T-cell (primary cell): ENCODE results near the gene CUTA. TPM values are rescaled to one million over a fixed set of nuclear protein-coding genes. Genes with fewer than 3 reads are reported as not detected.
"Not testable (repeated sequence)": the region's sequence is repeated elsewhere in the genome, so short reads cannot be mapped to it uniquely, and the experiment has no call there.

Experiments used
- ATAC-seq, 4 experiments: fragments of 200-7000 bp in 3 of 4; fragments of 150-1000 bp in 1 of 4; cut with Tn5 transposase; replicated peaks in 1 of 4; 1 replicate in 3 of 4; 2 replicates in 1 of 4; pipeline ENCODE4 v1.10.0; 2021; ENCODE audit warnings: moderate library complexity in 3 of 4, mild to moderate bottlenecking in 2 of 4, moderate number of reproducible peaks in 1 of 4
- CTCF ChIA-PET, 2 donors: fragments of 300-600 bp; sonication (Branson Sonifier 250); formaldehyde crosslinking; loops; one replicate each; lab custom pipeline; 2022; ENCODE audit warnings: antibody characterized with exemption in 2 of 2; lab: Charles Lee
- POLR2A ChIA-PET, 2 donors: fragments of 300-600 bp; sonication (Branson Sonifier 250); formaldehyde crosslinking; loops; one replicate each; lab custom pipeline; 2022; ENCODE audit warnings: antibody characterized with exemption in 2 of 2; lab: Charles Lee
- DNase-seq, 35 experiments: peaks; one replicate each; pipeline versions ENCODE4 v3.0.0 to v3.0.0-alpha.2; 2013 to 2023
- H3K27ac ChIP-seq: one replicate; pipeline ENCODE4 v1.5.1; 2013; ENCODE audit warnings: low read length
- H3K27me3 ChIP-seq, 2 experiments: replicated peaks in 1 of 2; 1 replicate in 1 of 2; 2 replicates in 1 of 2; pipeline versions ENCODE4 v1.6.1 to v1.7.0; 2013; ENCODE audit warnings: low read length in 1 of 2, mixed read lengths in 1 of 2; ENCODE audit not compliant: control insufficient read depth in 2 of 2, insufficient read depth in 2 of 2; ENCODE audit errors: extremely low read depth in 1 of 2
- H3K36me3 ChIP-seq, 2 donors: 1 replicate in 1 of 2; 2 replicates in 1 of 2; pipeline versions ENCODE4 v1.6.1 to v1.7.0; 2013; ENCODE audit warnings: low read length in 1 of 2; ENCODE audit not compliant: control insufficient read depth in 2 of 2, insufficient read depth in 1 of 2; ENCODE audit errors: extremely low read depth in 1 of 2
- H3K4me1 ChIP-seq, 2 experiments: 1 replicate in 1 of 2; 2 replicates in 1 of 2; pipeline versions ENCODE4 v1.6.1 to v1.7.0; 2013; ENCODE audit warnings: low read length in 2 of 2, mixed read lengths in 1 of 2; ENCODE audit not compliant: insufficient read depth in 2 of 2, control insufficient read depth in 1 of 2; ENCODE audit errors: extremely low read depth in 1 of 2
- H3K4me3 ChIP-seq, 2 donors: 1 replicate in 1 of 2; 2 replicates in 1 of 2; pipeline versions ENCODE4 v1.5.1 to v1.7.0; 2013; ENCODE audit warnings: mild to moderate bottlenecking in 2 of 2, low read length in 1 of 2, moderate library complexity in 1 of 2; ENCODE audit not compliant: control insufficient read depth in 1 of 2; ENCODE audit errors: extremely low read depth in 1 of 2
- H3K9me3 ChIP-seq: 2 replicates; pipeline ENCODE4 v1.7.0; 2013
- H3K27ac Mint-ChIP-seq, 2 donors: one replicate each; pipeline ENCODE4 v1.8.0; 2020 to 2021; ENCODE audit warnings: mild to moderate bottlenecking in 2 of 2, mixed read lengths in 2 of 2
- H3K27me3 Mint-ChIP-seq, 2 donors: one replicate each; pipeline ENCODE4 v1.8.0; 2021 to 2022; ENCODE audit warnings: mixed read lengths in 2 of 2
- H3K36me3 Mint-ChIP-seq: one replicate; pipeline ENCODE4 v1.8.0; 2021; ENCODE audit warnings: mixed read lengths
- H3K4me1 Mint-ChIP-seq, 3 donors: one replicate each; pipeline ENCODE4 v1.8.0; 2020 to 2022; ENCODE audit warnings: mixed read lengths in 3 of 3, mild to moderate bottlenecking in 1 of 3
- H3K4me3 Mint-ChIP-seq, 3 donors: one replicate each; pipeline ENCODE4 v1.8.0; 2020 to 2022; ENCODE audit warnings: mild to moderate bottlenecking in 3 of 3, mixed read lengths in 3 of 3, moderate library complexity in 3 of 3
- H3K9me3 Mint-ChIP-seq, 3 donors: one replicate each; pipeline ENCODE4 v1.8.0; 2020 to 2022; ENCODE audit warnings: mixed read lengths in 3 of 3
- WGBS: methylation state at CpG from one replicate; pipeline ENCODE4 v1.1.5; 2013; ENCODE audit warnings: missing lambda C conversion rate; ENCODE audit not compliant: insufficient coverage; 5-methylcytosine and 5-hydroxymethylcytosine counted together
- total RNA-seq, 35 experiments: library from RNA in 6 of 35; stranded (reverse) in 6 of 35; fragments of 120-200 nt in 1 of 35; gene quantifications; one replicate each; pipeline versions ENCODE4 v1.2.1 to v1.2.4 and lab custom pipeline; 2013 to 2026

Gene CUTA
- total RNA-seq, 5 donors from 2014 or later (not counting 1 experiment from before 2014, with no cell fraction given): 169 to 184 (median 176) TPM

- peak in 1 of 4 experiments; percentile 37 for ATAC-seq
- CTCF ChIA-PET: interaction anchor here in 1 of 2 donors (0.5 to 0.7 kb wide), 4 partner anchors 17 to 337 kb away, joined by 3 to 8 read pairs (median 3); partner anchors contain the start of gene UQCC2
- Mint-ChIP-seq H3K4me1 (peaks cover 8 to 17% (median 14%) of the 10 kb centered on the region in 3 donors), H3K36me3 (no peaks in the 10 kb centered on the region), H3K4me3 (no peak overlapping the region), H3K9me3 (no peaks in the 10 kb centered on the region), H3K27me3 (no peaks in the 10 kb centered on the region), H3K27ac (peak overlapping the region; percentile 73 to 83)
- H3K4me3 ChIP-seq: no peak overlapping the region
- no peaks in the 10 kb centered on the region for H3K27me3 ChIP-seq
- H3K9me3 ChIP-seq: no peaks in the 10 kb centered on the region
- H3K4me1 ChIP-seq: peaks cover 0 to 26% of the 10 kb centered on the region in 2 experiments
- POLR2A ChIA-PET: no interaction called here
- H3K27ac ChIP-seq: peak overlapping the region; percentile 27
- peak in 1 of 35 experiments; percentile 31 for DNase-seq
- WGBS: 100% methylated on average over 3 of the region's 8 CpGs
- H3K36me3 ChIP-seq: no peaks in the 10 kb centered on the region
Observed at GRCh38 chr6:33373960-33374910, 43.7 kb downstream of the CUTA start.

- H3K4me1 Mint-ChIP-seq: peaks cover 8 to 17% (median 14%) of the 10 kb centered on the region in 3 donors
- DNase-seq (no peak), ATAC-seq (no peak)
- no peak overlapping the region for H3K27ac ChIP-seq
- no peak overlapping the region for H3K4me3 Mint-ChIP-seq
- no peaks in the 10 kb centered on the region for H3K9me3 Mint-ChIP-seq
- H3K4me3 ChIP-seq: no peak overlapping the region
- H3K27me3 Mint-ChIP-seq: no peaks in the 10 kb centered on the region
- H3K9me3 ChIP-seq: no peaks in the 10 kb centered on the region
- no peaks in the 10 kb centered on the region for H3K36me3 Mint-ChIP-seq
- H3K27me3 ChIP-seq: no peaks in the 10 kb centered on the region
- POLR2A ChIA-PET: no interaction called here
- no peak overlapping the region for H3K27ac Mint-ChIP-seq
- WGBS: 57% methylated on average over 4 of the region's 5 CpGs
- no peaks in the 10 kb centered on the region for H3K36me3 ChIP-seq
- CTCF ChIA-PET: no interaction called here
- H3K4me1 ChIP-seq: peaks cover 0 to 26% of the 10 kb centered on the region in 2 experiments
Observed at GRCh38 chr6:33372526-33373123, 45.3 kb downstream of the CUTA start.

- H3K4me3 ChIP-seq, ATAC-seq, H3K9me3 ChIP-seq, POLR2A ChIA-PET, H3K27me3 Mint-ChIP-seq, H3K27me3 ChIP-seq, H3K36me3 Mint-ChIP-seq, CTCF ChIA-PET, H3K4me3 Mint-ChIP-seq, H3K9me3 Mint-ChIP-seq, DNase-seq, H3K36me3 ChIP-seq, H3K27ac ChIP-seq, H3K27ac Mint-ChIP-seq: not testable (repeated sequence)
- 93% methylated on average over 3 of the region's 8 CpGs for WGBS
- H3K4me1 Mint-ChIP-seq: peaks cover 8 to 17% (median 14%) of the 10 kb centered on the region in 3 donors
- H3K4me1 ChIP-seq: peaks cover 0 to 26% of the 10 kb centered on the region in 2 experiments
Observed at GRCh38 chr6:33371901-33372300, 46.0 kb downstream of the CUTA start.

- H3K4me1 ChIP-seq, H3K27ac ChIP-seq, ATAC-seq, H3K27ac Mint-ChIP-seq, H3K4me3 ChIP-seq, H3K9me3 ChIP-seq, H3K36me3 ChIP-seq, H3K36me3 Mint-ChIP-seq, H3K27me3 Mint-ChIP-seq, H3K27me3 ChIP-seq, CTCF ChIA-PET, H3K4me3 Mint-ChIP-seq, DNase-seq, H3K9me3 Mint-ChIP-seq, H3K4me1 Mint-ChIP-seq: not testable (repeated sequence)
- POLR2A ChIA-PET: interaction anchor here in 1 of 2 donors (0.7 kb wide), 1 partner anchor 285 kb away, joined by 11 read pairs; no protein-coding TSS in a partner anchor
- no CpG with 5 or more reads among the region's 5 CpGs for WGBS
Observed at GRCh38 chr6:33367715-33368025, 50.2 kb downstream of the CUTA start.

- Mint-ChIP-seq H3K27ac (no peak overlapping the region), H3K4me1 (no peaks in the 10 kb centered on the region), H3K9me3 (no peaks in the 10 kb centered on the region), H3K36me3 (no peaks in the 10 kb centered on the region), H3K4me3 (no peak overlapping the region), H3K27me3 (no peaks in the 10 kb centered on the region)
- no peaks in the 10 kb centered on the region for H3K36me3 ChIP-seq
- ChIA-PET POLR2A (no interaction called here), CTCF (interaction anchor here in 1 of 2 donors (0.6 kb wide), 1 partner anchor 344 kb away, joined by 3 read pairs; the partner anchor contains the start of gene UQCC2)
- DNase-seq: no peak
- H3K4me1 ChIP-seq: no peaks in the 10 kb centered on the region
- no peaks in the 10 kb centered on the region for H3K9me3 ChIP-seq
- ATAC-seq: no peak
- H3K27ac ChIP-seq: no peak overlapping the region
- no CpG with 5 or more reads among the region's 8 CpGs for WGBS
- H3K27me3 ChIP-seq: peaks cover 0 to 2% of the 10 kb centered on the region in 2 experiments
- no peak overlapping the region for H3K4me3 ChIP-seq
Observed at GRCh38 chr6:33367009-33367714, 50.7 kb downstream of the CUTA start.
